ENCODE results near the gene TAP1.

Gene TAP1

GRCh38 chr6:32844839-32845383 is 8.6 kb downstream of the TAP1 start:
- H3K9me3 ChIP-seq (ENCODE audit: low read depth, low read length), result no peaks in the 10 kb centered on the region
- no peak for TF ChIP-seq EZH2 (IDR thresholded peaks at IDR 0.05)
- no peak for TF ChIP-seq POLR2AphosphoS5 (IDR thresholded peaks at IDR 0.05; ENCODE audit: borderline replicate concordance, low read depth, low read length)
- no peak for TF ChIP-seq FOXP2 (optimal IDR thresholded peaks at IDR 0.05; ENCODE audit: control extremely low read depth, extremely low read length, insufficient read depth)
- H3K4me3 ChIP-seq, result peak overlapping the region; percentile 73
- no peak for DNase-seq (ENCODE audit: low read depth, low spot score)
- H3K36me3 ChIP-seq (ENCODE audit: insufficient read depth, low read length), result no peaks in the 10 kb centered on the region
- H3K9ac ChIP-seq (ENCODE audit: insufficient read length), result no peak overlapping the region
- no peak overlapping the region for H3K27ac ChIP-seq

DNA sequence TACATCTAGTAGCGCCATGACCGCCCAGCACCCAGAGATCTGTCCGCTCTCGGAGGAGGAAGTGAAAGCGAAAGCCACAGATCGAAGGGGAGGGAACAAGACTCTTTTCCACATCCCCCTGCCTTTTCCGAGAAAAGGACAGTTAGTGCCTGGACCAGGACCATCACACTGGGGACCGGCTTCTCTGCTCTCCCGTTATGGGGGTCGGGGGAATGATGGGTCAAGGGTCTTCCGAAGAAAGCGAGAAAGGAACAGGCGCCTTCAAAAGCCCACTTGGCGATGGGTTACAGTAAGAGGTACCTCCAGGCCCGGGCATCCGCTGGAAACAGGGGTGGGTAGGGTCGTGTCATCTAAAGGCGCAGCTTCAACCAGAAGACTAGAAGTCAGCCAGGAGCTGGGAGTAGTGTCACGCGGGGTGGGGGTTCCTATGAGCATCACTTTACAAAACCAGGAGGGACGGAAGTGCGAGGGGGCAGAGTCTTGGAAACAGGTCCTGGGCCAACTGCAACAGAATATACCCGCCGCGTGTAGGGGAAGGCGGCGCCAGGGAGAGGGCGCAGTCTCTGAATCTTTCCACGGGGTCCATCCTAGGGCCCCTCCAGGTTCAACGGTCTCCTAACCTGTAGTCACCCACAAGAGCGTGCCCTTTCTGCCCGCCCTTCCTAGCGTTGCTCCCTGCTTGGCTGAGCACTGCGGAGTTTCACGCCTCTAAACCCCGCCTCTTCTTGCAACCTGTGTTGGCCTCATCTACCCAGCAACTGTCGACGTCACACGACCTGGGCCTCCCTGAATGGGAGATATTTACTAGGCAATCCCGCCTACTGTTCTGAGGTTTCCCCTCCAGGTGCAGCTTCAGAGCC is 9.3 kb downstream of the TAP1 start, which contains the start of gene PSMB8:
PSMB8 (minus strand) TSS at position 69 of the 860 bp plus-strand sequence; CDS start at position 18, 51 bp downstream.
- Histone ChIP-seq H3K36me3 (ENCODE audit: insufficient read depth, low read length) (no peaks in the 10 kb centered on the region), H3K9ac (ENCODE audit: insufficient read length) (no peak within 1 kb of the TSS), H3K27ac (no peak within 1 kb of the TSS), H3K4me3 (peak within 1 kb of the TSS; percentile 73), H3K9me3 (ENCODE audit: low read depth, low read length) (no peaks in the 10 kb centered on the region)
- peak; percentile 45 for DNase-seq (ENCODE audit: low read depth, low spot score)
- no peak for TF ChIP-seq POLR2AphosphoS5 (IDR thresholded peaks at IDR 0.05; ENCODE audit: borderline replicate concordance, low read depth, low read length)
- no peak for TF ChIP-seq FOXP2 (optimal IDR thresholded peaks at IDR 0.05; ENCODE audit: control extremely low read depth, extremely low read length, insufficient read depth)

DNA sequence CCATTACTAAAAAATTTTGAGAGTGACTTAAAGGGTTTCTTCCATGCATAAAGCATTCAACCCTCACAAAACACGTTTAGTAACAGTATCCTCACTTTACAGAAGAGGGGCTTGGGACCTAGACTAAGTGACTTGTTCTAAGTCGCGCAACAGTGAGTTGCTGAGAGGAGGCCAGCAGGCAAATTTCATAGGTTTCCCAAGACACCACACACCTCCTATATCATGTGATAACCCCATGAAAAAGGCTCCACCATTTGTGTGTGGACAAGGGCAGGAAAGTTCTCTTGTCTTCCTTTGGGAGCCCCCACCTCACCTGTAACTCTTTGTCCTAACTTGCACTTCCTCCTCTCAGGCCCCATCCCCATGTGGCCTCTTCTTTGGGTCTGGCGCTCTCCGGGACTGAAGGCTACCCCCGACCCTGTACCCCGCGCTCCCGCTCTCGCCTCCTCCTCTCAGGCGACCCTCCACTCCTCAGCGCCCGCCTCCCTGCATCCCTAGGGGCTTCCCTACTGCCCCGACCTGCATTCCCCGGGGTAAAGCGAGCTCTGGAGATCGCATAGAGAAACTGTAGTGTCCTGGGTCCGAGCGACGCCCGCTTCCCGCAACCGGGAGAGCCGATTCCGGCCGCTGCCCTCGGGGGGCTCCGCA is 10.0 kb downstream of the TAP1 start:
- H3K9me3 ChIP-seq (ENCODE audit: low read depth, low read length), result no peaks in the 10 kb centered on the region
- H3K36me3 ChIP-seq (ENCODE audit: insufficient read depth, low read length), result no peaks in the 10 kb centered on the region
- no peak overlapping the region for H3K27ac ChIP-seq
- H3K4me3 ChIP-seq, result no peak overlapping the region
- DNase-seq (ENCODE audit: low read depth, low spot score), result no peak
- TF ChIP-seq EZH2 (IDR thresholded peaks at IDR 0.05), result no peak
- TF ChIP-seq FOXP2 (optimal IDR thresholded peaks at IDR 0.05; ENCODE audit: control extremely low read depth, extremely low read length, insufficient read depth), result no peak
- TF ChIP-seq POLR2AphosphoS5 (IDR thresholded peaks at IDR 0.05; ENCODE audit: borderline replicate concordance, low read depth, low read length), result no peak
- no peak overlapping the region for H3K9ac ChIP-seq (ENCODE audit: insufficient read length)

- Histone ChIP-seq H3K9me3 (ENCODE audit: low read depth, low read length) (no peaks in the 10 kb centered on the region), H3K9ac (ENCODE audit: insufficient read length) (no peak overlapping the region), H3K36me3 (ENCODE audit: insufficient read depth, low read length) (no peaks in the 10 kb centered on the region), H3K27ac (no peak overlapping the region), H3K4me3 (no peak overlapping the region)
- no peak for DNase-seq (ENCODE audit: low read depth, low spot score)
- no peak for TF ChIP-seq FOXP2 (optimal IDR thresholded peaks at IDR 0.05; ENCODE audit: control extremely low read depth, extremely low read length, insufficient read depth)
- no peak for TF ChIP-seq POLR2AphosphoS5 (IDR thresholded peaks at IDR 0.05; ENCODE audit: borderline replicate concordance, low read depth, low read length)
- no peak for TF ChIP-seq EZH2 (IDR thresholded peaks at IDR 0.05)
Observed at GRCh38 chr6:32842690-32843089, 10.8 kb downstream of the TAP1 start.

DNA sequence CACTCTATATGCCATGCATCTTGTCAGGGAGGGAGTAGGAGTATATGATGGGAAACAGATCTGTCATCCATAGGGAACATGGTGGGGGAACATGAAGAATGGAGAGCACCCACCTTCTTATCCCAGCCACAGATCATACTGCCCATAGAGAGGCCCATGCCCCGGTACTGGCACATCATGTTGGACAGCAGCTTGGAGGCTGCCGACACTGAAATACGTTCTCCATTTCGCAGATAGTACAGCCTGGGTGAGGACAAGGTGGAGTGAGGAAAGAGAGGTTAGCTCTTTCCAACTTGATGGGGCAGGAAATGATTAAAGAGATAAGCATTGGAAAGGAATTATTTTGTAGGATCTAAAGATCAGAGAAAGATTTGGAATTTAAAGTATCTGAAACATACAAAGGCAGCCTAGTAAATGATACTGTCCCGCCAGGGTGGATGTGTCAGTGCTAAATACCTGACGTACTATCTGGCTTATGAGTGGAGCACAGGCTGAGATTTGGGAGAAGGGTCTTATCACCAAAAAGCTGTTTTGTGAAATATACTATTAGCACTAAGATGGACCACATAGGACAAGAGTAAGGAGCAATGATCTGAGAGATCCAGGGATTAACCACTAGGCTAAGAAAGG is 11.4 kb downstream of the TAP1 start:
- H3K27ac ChIP-seq, result no peak overlapping the region
- no peak for DNase-seq (ENCODE audit: low read depth, low spot score)
- no peak overlapping the region for H3K9ac ChIP-seq (ENCODE audit: insufficient read length)
- no peaks in the 10 kb centered on the region for H3K9me3 ChIP-seq (ENCODE audit: low read depth, low read length)
- no peak overlapping the region for H3K4me3 ChIP-seq
- TF ChIP-seq POLR2AphosphoS5 (IDR thresholded peaks at IDR 0.05; ENCODE audit: borderline replicate concordance, low read depth, low read length), result no peak
- no peak for TF ChIP-seq FOXP2 (optimal IDR thresholded peaks at IDR 0.05; ENCODE audit: control extremely low read depth, extremely low read length, insufficient read depth)
- no peak for TF ChIP-seq EZH2 (IDR thresholded peaks at IDR 0.05)
- no peaks in the 10 kb centered on the region for H3K36me3 ChIP-seq (ENCODE audit: insufficient read depth, low read length)

DNA sequence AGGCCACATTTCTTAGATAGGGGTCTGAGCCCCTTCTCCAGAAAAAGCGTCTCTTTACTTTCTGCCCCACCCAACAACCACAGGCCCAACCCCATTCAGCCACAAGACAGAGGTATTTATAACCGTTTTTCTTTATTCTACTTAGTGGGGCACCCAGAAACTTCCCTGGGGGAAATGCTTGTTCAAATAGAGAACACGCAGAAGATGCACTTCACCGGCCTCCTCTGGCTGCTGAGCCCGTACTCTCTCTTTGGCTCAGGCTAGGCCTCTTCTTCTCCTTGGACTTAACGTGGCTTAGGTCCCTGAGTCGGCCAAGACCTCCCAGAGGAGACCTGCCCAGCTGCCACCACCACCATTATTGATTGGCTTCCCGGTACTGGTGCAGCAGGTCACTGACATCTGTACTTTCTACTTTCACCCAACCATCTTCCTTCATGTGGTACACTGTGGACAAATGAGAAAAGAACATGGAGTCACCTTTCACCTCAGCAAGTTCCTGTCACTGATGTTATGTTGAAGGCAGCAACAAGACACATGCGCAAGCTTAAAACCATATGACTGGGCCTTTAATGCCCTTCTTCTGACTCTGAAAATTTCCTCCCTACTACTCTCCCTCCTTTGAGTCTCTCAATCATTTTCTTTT is 12.8 kb downstream of the TAP1 start:
- DNase-seq (ENCODE audit: low read depth, low spot score), result no peak
- Histone ChIP-seq H3K9me3 (ENCODE audit: low read depth, low read length) (no peaks in the 10 kb centered on the region), H3K4me3 (no peak overlapping the region), H3K9ac (ENCODE audit: insufficient read length) (no peak overlapping the region), H3K36me3 (ENCODE audit: insufficient read depth, low read length) (no peaks in the 10 kb centered on the region), H3K27ac (no peak overlapping the region)
- TF ChIP-seq EZH2 (IDR thresholded peaks at IDR 0.05) (no peak), FOXP2 (optimal IDR thresholded peaks at IDR 0.05; ENCODE audit: control extremely low read depth, extremely low read length, insufficient read depth) (no peak), POLR2AphosphoS5 (IDR thresholded peaks at IDR 0.05; ENCODE audit: borderline replicate concordance, low read depth, low read length) (no peak)

DNA sequence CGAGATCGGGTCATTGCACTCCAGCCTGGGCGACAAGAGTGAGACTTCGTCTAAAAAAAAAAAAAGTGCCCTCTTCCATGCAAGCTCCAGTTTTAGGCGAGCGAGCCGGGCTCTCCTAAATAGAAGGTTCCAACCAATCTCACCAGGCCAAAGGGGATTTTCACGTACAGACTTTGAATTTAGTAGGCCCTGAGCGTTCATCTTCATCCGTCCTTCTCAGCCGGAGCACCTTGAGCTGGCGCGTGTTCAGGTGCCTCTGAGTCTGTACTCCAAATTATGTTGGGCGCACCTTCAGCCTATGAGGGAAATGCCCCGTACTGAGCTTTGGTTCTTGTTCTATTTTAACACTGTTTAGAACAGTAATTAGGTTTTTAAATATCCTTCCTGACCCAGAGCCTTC is 14.1 kb downstream of the TAP1 start:
- no peak for DNase-seq (ENCODE audit: low read depth, low spot score)
- Histone ChIP-seq H3K9me3 (ENCODE audit: low read depth, low read length) (no peaks in the 10 kb centered on the region), H3K36me3 (ENCODE audit: insufficient read depth, low read length) (no peaks in the 10 kb centered on the region), H3K9ac (ENCODE audit: insufficient read length) (no peak overlapping the region), H3K27ac (no peak overlapping the region), H3K4me3 (no peak overlapping the region)
- no peak for TF ChIP-seq EZH2 (IDR thresholded peaks at IDR 0.05)
- no peak for TF ChIP-seq POLR2AphosphoS5 (IDR thresholded peaks at IDR 0.05; ENCODE audit: borderline replicate concordance, low read depth, low read length)
- no peak for TF ChIP-seq FOXP2 (optimal IDR thresholded peaks at IDR 0.05; ENCODE audit: control extremely low read depth, extremely low read length, insufficient read depth)
